PC-3 (cell line): Measurements from ENCODE around the gene HES1. TPM values are rescaled to one million over a fixed set of nuclear protein-coding genes. Genes with fewer than 3 reads are reported as not detected.

ENCODE experiments used
- ATAC-seq: fragments of 200-7000 bp; cut with Tn5 transposase; 2 replicates; pipeline ENCODE4 v1.9.1; 2020; ENCODE audit warnings: mild to moderate bottlenecking, moderate library complexity
- BruUV-seq: library from RNA; stranded (reverse); fragments of 400-500 nt; replicated peaks from 2 replicates; lab custom pipeline; 2021; lab: Mats Ljungman, UMichigan
- CTCF ChIA-PET: fragments of 300-600 bp; sonication (Branson Sonifier 250); formaldehyde crosslinking; loops from one replicate; lab custom pipeline; 2022; ENCODE audit warnings: antibody characterized with exemption; lab: Charles Lee
- POLR2A ChIA-PET: fragments of 300-600 bp; sonication (Branson Sonifier 250); formaldehyde crosslinking; loops from one replicate; lab custom pipeline; 2022; ENCODE audit warnings: antibody characterized with exemption; ENCODE audit not compliant: unreplicated experiment; lab: Charles Lee
- DNase-seq: peaks from one replicate; pipeline ENCODE4 v3.0.0-alpha.2; 2015
- H2AFZ ChIP-seq: fragments of 300-600 bp; sonication (generic); 2 replicates; pipeline ENCODE4 v1.6.0; 2016; ENCODE audit warnings: antibody characterized with exemption, low read length
- H3F3A ChIP-seq: fragments of 300-600 bp; sonication (generic); one replicate; pipeline ENCODE4 v1.6.0; 2017; ENCODE audit warnings: antibody characterized with exemption, low read length, control low read depth, mild to moderate bottlenecking; ENCODE audit not compliant: unreplicated experiment
- H3K27ac ChIP-seq: fragments of 300-600 bp; sonication (generic); 2 replicates; pipeline ENCODE4 v1.5.1; 2016; ENCODE audit warnings: mild to moderate bottlenecking, low read length
- H3K27me3 ChIP-seq: fragments of 300-600 bp; sonication (generic); 2 replicates; pipeline ENCODE4 v1.6.1; 2016; ENCODE audit warnings: low read length, mixed read lengths
- H3K36me3 ChIP-seq: fragments of 300-600 bp; sonication (generic); 2 replicates; pipeline ENCODE4 v1.6.1; 2016; ENCODE audit warnings: low read depth, mixed run types, low read length, mixed read lengths
- H3K4me1 ChIP-seq: fragments of 300-600 bp; sonication (generic); 2 replicates; pipeline ENCODE4 v1.5.1; 2016; ENCODE audit warnings: low read length; ENCODE audit not compliant: insufficient read depth
- H3K4me2 ChIP-seq: fragments of 300-600 bp; sonication (generic); 2 replicates; pipeline ENCODE4 v1.6.0; 2016; ENCODE audit warnings: low read length
- H3K4me3 ChIP-seq: fragments of 300-600 bp; sonication (generic); 2 replicates; pipeline ENCODE4 v1.5.1; 2016; ENCODE audit warnings: mild to moderate bottlenecking, low read length, mixed read lengths
- H3K79me2 ChIP-seq: fragments of 300-600 bp; sonication (generic); 2 replicates; pipeline ENCODE4 v1.6.1; 2017; ENCODE audit warnings: low read length, mixed read lengths
- H3K9ac ChIP-seq: fragments of 300-600 bp; sonication (generic); 2 replicates; pipeline ENCODE4 v1.6.0; 2016; ENCODE audit warnings: mild to moderate bottlenecking, low read length
- H3K9me2 ChIP-seq: fragments of 300-600 bp; sonication (generic); replicated peaks from 2 replicates; pipeline ENCODE4 v1.6.1; 2016; ENCODE audit warnings: mixed run types, low read length, mixed read lengths
- H3K9me3 ChIP-seq: fragments of 300-600 bp; sonication (generic); 2 replicates; pipeline ENCODE4 v1.6.1; 2016; ENCODE audit warnings: low read length, mixed read lengths
- H4K20me1 ChIP-seq: fragments of 300-600 bp; sonication (generic); 2 replicates; pipeline ENCODE4 v1.6.1; 2016; ENCODE audit warnings: low read length, mixed read lengths
- CTCF ChIP-seq: fragments of 300-600 bp; sonication (generic); conservative IDR thresholded peaks from 2 replicates; pipeline ENCODE4 v1.5.1; 2017; ENCODE audit warnings: antibody characterized with exemption, low read depth, mild to moderate bottlenecking, low read length
- EZH2 ChIP-seq: fragments of 300-600 bp; sonication (generic); IDR thresholded peaks from one replicate; pipeline ENCODE4 v1.6.1; 2017; ENCODE audit warnings: antibody characterized with exemption, mild to moderate bottlenecking, low read length; ENCODE audit not compliant: unreplicated experiment
- EZH2phosphoT487 ChIP-seq: fragments of 300-600 bp; sonication (generic); IDR thresholded peaks from 2 replicates; pipeline ENCODE4 v1.6.1; 2018; ENCODE audit warnings: mild to moderate bottlenecking, antibody characterized with exemption, low read length, borderline replicate concordance
- intact Hi-C: fragments of 100-400 bp; cut with micrococcal nuclease; formaldehyde crosslinking; loops from 2 replicates; pipeline ENCODE4 v1.9.0; 2023
- total RNA-seq: library from RNA; depleted of rRNA; stranded (reverse); fragments of >200 nt; gene quantifications from 2 replicates; pipeline ENCODE4 v1.2.3, GENCODE V29; 2014

Gene HES1
- total RNA-seq, 1 experiment from 2014 or later = 906 TPM

- intact Hi-C loops = no loop called here
- ChIA-PET CTCF (no interaction called here), POLR2A (interaction anchor here (0.6 kb wide), 1 partner anchor 43 kb away, joined by 3 read pairs; no protein-coding TSS in a partner anchor)
- H2AFZ ChIP-seq = no peak overlapping the region
- DNase-seq (no peak), ATAC-seq (no peak)
- TF ChIP-seq EZH2 (no peak), EZH2phosphoT487 (no peak), CTCF (no peak)
- H3K4me2 ChIP-seq = no peak overlapping the region
- H3K4me3 ChIP-seq = no peak overlapping the region
- H3K79me2 ChIP-seq = no peaks in the 10 kb centered on the region
- no peak overlapping the region for H3K9ac ChIP-seq
- BruUV-seq = no TSS peak
- H3K27ac ChIP-seq = no peak overlapping the region
- H3K9me2 ChIP-seq = no peaks in the 10 kb centered on the region
- H3K36me3 ChIP-seq = no peaks in the 10 kb centered on the region
- no peaks in the 10 kb centered on the region for H4K20me1 ChIP-seq
- H3K9me3 ChIP-seq = no peaks in the 10 kb centered on the region
- H3K27me3 ChIP-seq = no peaks in the 10 kb centered on the region
- H3K4me1 ChIP-seq = peaks cover 29% of the 10 kb centered on the region
- H3F3A ChIP-seq = no peaks in the 10 kb centered on the region
These were observed 37.1 kb upstream of the HES1 start for GRCh38 chr3:194098843-194099183.

- Histone ChIP-seq H3K9ac (no peak overlapping the region), H3K9me2 (no peaks in the 10 kb centered on the region), H2AFZ (no peak overlapping the region), H3K4me3 (no peak overlapping the region), H3K4me1 (peaks cover 33% of the 10 kb centered on the region), H3K27ac (no peak overlapping the region), H4K20me1 (no peaks in the 10 kb centered on the region), H3F3A (no peaks in the 10 kb centered on the region), H3K36me3 (no peaks in the 10 kb centered on the region), H3K79me2 (no peaks in the 10 kb centered on the region), H3K27me3 (no peaks in the 10 kb centered on the region), H3K4me2 (no peak overlapping the region), H3K9me3 (no peaks in the 10 kb centered on the region)
- ATAC-seq = no peak
- DNase-seq = no peak
- no peak for TF ChIP-seq CTCF
- TF ChIP-seq EZH2phosphoT487 = no peak
- no peak for TF ChIP-seq EZH2
- ChIA-PET CTCF (no interaction called here), POLR2A (no interaction called here)
- intact Hi-C loops = no loop called here
- BruUV-seq = no TSS peak
These were observed 36.7 kb upstream of the HES1 start for GRCh38 chr3:194099215-194099614.

- Histone ChIP-seq H4K20me1 (no peaks in the 10 kb centered on the region), H3K36me3 (no peaks in the 10 kb centered on the region), H3K27me3 (no peaks in the 10 kb centered on the region), H3K27ac (no peak overlapping the region), H2AFZ (no peak overlapping the region), H3K4me3 (no peak overlapping the region), H3K79me2 (no peaks in the 10 kb centered on the region), H3K9me3 (no peaks in the 10 kb centered on the region), H3F3A (no peaks in the 10 kb centered on the region), H3K9me2 (no peaks in the 10 kb centered on the region), H3K4me2 (no peak overlapping the region), H3K9ac (no peak overlapping the region), H3K4me1 (peaks cover 27% of the 10 kb centered on the region)
- no TSS peak for BruUV-seq
- ChIA-PET POLR2A (no interaction called here), CTCF (no interaction called here)
- no peak for TF ChIP-seq EZH2phosphoT487
- no peak for TF ChIP-seq EZH2
- no peak for TF ChIP-seq CTCF
- no peak for DNase-seq
- intact Hi-C loops = no loop called here
- ATAC-seq = no peak
These were observed 35.0 kb upstream of the HES1 start for GRCh38 chr3:194100856-194101390.
